ENCODE data around the gene URM1.

The URM1 gene

GRCh38 chr9:128370752-128371629 is at the start of gene URM1:
TSS of gene URM1 (plus strand) at chr9:128371374. CDS start at chr9:128371381, 7 bp downstream.
- no peak for TF ChIP-seq CTCF (IDR thresholded peaks at IDR 0.05)

- no peak for TF ChIP-seq CTCF (IDR thresholded peaks at IDR 0.05)
These were observed 49.2 kb upstream of the URM1 start for GRCh38 chr9:128321879-128322403.

- TF ChIP-seq CTCF (IDR thresholded peaks at IDR 0.05), result no peak
These were observed 48.6 kb upstream of the URM1 start, which contains the start of the genes COQ4 and TRUB2 for GRCh38 chr9:128322404-128323211. TSS of gene COQ4 (plus strand) at chr9:128322839. CDS start at chr9:128322859, 20 bp downstream. TSS of gene TRUB2 (minus strand) at chr9:128322447. CDS start at chr9:128322408, 39 bp downstream.

GRCh38 chr9:128323212-128323730 is 47.9 kb upstream of the URM1 start:
- no peak for TF ChIP-seq CTCF (IDR thresholded peaks at IDR 0.05)

- no peak for TF ChIP-seq CTCF (IDR thresholded peaks at IDR 0.05)
These were observed 47.4 kb upstream of the URM1 start for GRCh38 chr9:128323791-128324190.

- TF ChIP-seq CTCF (IDR thresholded peaks at IDR 0.05), result no peak
These were observed 46.8 kb upstream of the URM1 start for GRCh38 chr9:128324401-128324800.

GRCh38 chr9:128325629-128326028 is 45.5 kb upstream of the URM1 start:
- TF ChIP-seq CTCF (IDR thresholded peaks at IDR 0.05), result no peak

Data from LNCAP (cell line).